ENCODE results near the gene BID.

GRCh38 chr22:17695986-17696385, 78.3 kb downstream of the BID start:
- TF ChIP-seq GATA2 (IDR thresholded peaks at IDR 0.05; ENCODE audit: low read depth, low read length) (no peak), GATA3 (IDR thresholded peaks at IDR 0.05; ENCODE audit: low read depth, low read length) (no peak)
